GM12878 (cell line): Measurements from ENCODE around the gene C5orf15. TPM values are rescaled to one million over a fixed set of nuclear protein-coding genes. Genes with fewer than 3 reads are reported as not detected.

Experiments
- ATAC-seq: fragments of 200-7000 bp; cut with Tn5 transposase; 3 replicates; pipeline ENCODE4 v1.9.1; 2020; ENCODE audit warnings: mild to moderate bottlenecking, moderate library complexity
- BruUV-seq: library from RNA; stranded (reverse); fragments of 400-500 nt; replicated peaks from 2 replicates; lab custom pipeline; 2021; lab: Mats Ljungman, UMichigan
- CTCF ChIA-PET: fragments of 300-600 bp; sonication (Branson Sonifier 250); formaldehyde crosslinking; extraction: SDS; loops from one replicate; lab custom pipeline; 2021; ENCODE audit warnings: inconsistent platforms; lab: Yijun Ruan, JAX
- POLR2A ChIA-PET: fragments of 350-600 bp; formaldehyde crosslinking; extraction: SDS; loops from one replicate; lab custom pipeline; 2021; ENCODE audit warnings: inconsistent platforms; lab: Charles Lee
- RAD21 ChIA-PET: fragments of 300-600 bp; sonication (Branson Sonifier 250); formaldehyde crosslinking; loops from one replicate; lab custom pipeline; 2023; ENCODE audit warnings: antibody characterized with exemption; ENCODE audit not compliant: unreplicated experiment; lab: Charles Lee
- SMC1A ChIA-PET: fragments of 300-600 bp; sonication (Branson Sonifier 250); formaldehyde crosslinking; loops from one replicate; lab custom pipeline; 2023; ENCODE audit not compliant: unreplicated experiment, uncharacterized antibody; lab: Charles Lee
- DNase-seq: peaks from one replicate; pipeline ENCODE4 v3.0.0-alpha.2; 2011; ENCODE audit warnings: low read depth, low spot score
- FAIRE-seq: peaks from 3 replicates; lab custom pipeline; 2011; peaks lifted over from hg19 to GRCh38; lab: Jason Lieb, UNC
- H2AFZ ChIP-seq: 2 replicates; pipeline ENCODE4 v1.6.0; 2011; ENCODE audit warnings: low read depth, low read length, control low read depth; ENCODE audit not compliant: control insufficient read depth
- H3K27ac ChIP-seq: 2 replicates; pipeline ENCODE4 v1.5.1; 2011; ENCODE audit warnings: control low read depth; ENCODE audit not compliant: control insufficient read depth, insufficient read depth
- H3K27me3 ChIP-seq, 2 experiments: replicated peaks in 1 of 2; 2 replicates each; pipeline versions ENCODE4 v1.6.0 to v1.6.1; 2011; ENCODE audit warnings: low read length in 1 of 2; ENCODE audit not compliant: control insufficient read depth in 2 of 2, insufficient read depth in 2 of 2
- H3K36me3 ChIP-seq, 2 experiments: 2 replicates each; pipeline ENCODE4 v1.5.1; 2011; ENCODE audit warnings: low read length in 1 of 2; ENCODE audit not compliant: control insufficient read depth in 2 of 2, insufficient read depth in 2 of 2
- H3K4me1 ChIP-seq: 2 replicates; pipeline ENCODE4 v1.6.1; 2011; ENCODE audit warnings: mild to moderate bottlenecking, low read length, moderate library complexity, mixed read lengths; ENCODE audit not compliant: control insufficient read depth, insufficient read depth
- H3K4me2 ChIP-seq: 2 replicates; pipeline ENCODE4 v1.6.0; 2011; ENCODE audit warnings: control low read depth; ENCODE audit not compliant: control insufficient read depth, insufficient read depth
- H3K4me3 ChIP-seq: fragments of 200-600 bp; sonication (generic); 2 replicates; pipeline ENCODE4 v1.5.1; 2016
- H3K79me2 ChIP-seq: 2 replicates; pipeline ENCODE4 v1.6.0; 2011; ENCODE audit warnings: low read length; ENCODE audit not compliant: control insufficient read depth, insufficient read depth
- H3K9ac ChIP-seq: 2 replicates; pipeline ENCODE4 v1.8.0; 2011; ENCODE audit warnings: low read length, control low read depth, mixed read lengths; ENCODE audit not compliant: control insufficient read depth, insufficient read depth
- H3K9me3 ChIP-seq: replicated peaks from 3 replicates; pipeline ENCODE4 v1.5.1; 2011; ENCODE audit warnings: mild to moderate bottlenecking, low read length; ENCODE audit not compliant: control insufficient read depth, insufficient read depth
- H4K20me1 ChIP-seq: 2 replicates; pipeline ENCODE4 v1.6.0; 2011; ENCODE audit not compliant: control insufficient read depth, insufficient read depth
- HDAC2 ChIP-seq: fragments of 200-600 bp; sonication (generic); IDR thresholded peaks from 2 replicates; pipeline ENCODE4 v1.6.1; 2017
- NR2F1 ChIP-seq: fragments of 450-650 bp; conservative IDR thresholded peaks from 2 replicates; pipeline ENCODE4 v1.6.1; 2017; ENCODE audit warnings: mild to moderate bottlenecking
- PML ChIP-seq: IDR thresholded peaks from 2 replicates; pipeline ENCODE4 v1.6.1; 2012; ENCODE audit warnings: low read length, inconsistent platforms
- RBBP5 ChIP-seq: fragments of 200-600 bp; sonication (generic); conservative IDR thresholded peaks from 2 replicates; pipeline ENCODE4 v1.6.1; 2016
- SMARCA5 ChIP-seq: fragments of 450-650 bp; IDR thresholded peaks from 2 replicates; pipeline ENCODE4 v1.6.1; 2017; ENCODE audit warnings: mild to moderate bottlenecking
- WGBS: methylation state at CpG from one replicate; pipeline ENCODE4 v1.1.6; 2016; ENCODE audit warnings: low lambda C conversion rate; ENCODE audit not compliant: insufficient replicate concordance, insufficient coverage; ENCODE audit errors: missing lambda C conversion rate; 5-methylcytosine and 5-hydroxymethylcytosine counted together
- in situ Hi-C: fragments of 300-500 bp; cut with MboI; formaldehyde crosslinking; loops from 9 replicates; pipeline ENCODE4 v1.14.3; 2018; ENCODE audit warnings: mixed read lengths
- intact Hi-C: fragments of 100-400 bp; cut with micrococcal nuclease; formaldehyde crosslinking; loops from one replicate; pipeline ENCODE4 v1.14.2; 2022; ENCODE audit not compliant: unreplicated experiment
- polyA plus RNA-seq, 11 experiments: library from polyadenylated mRNA; depleted of rRNA in 4 of 11; unstranded in 6 of 11; stranded (reverse) in 5 of 11; fragments of >200 nt; fragmentation: Nextera tagmentation in 4 of 11; fragmentation: Illumina TruSeq in 1 of 11; extraction: Ambion mirVana in 4 of 11; extraction: Trizol in 1 of 11; gene quantifications; 1 replicate in 1 of 11; 2 replicates in 10 of 11; pipeline versions ENCODE4 v1.2.1 to v1.2.3, GENCODE V29; 2011 to 2016; ENCODE audit warnings: inconsistent platforms in 2 of 11, missing spikeins in 2 of 11, low read depth in 1 of 11
- total RNA-seq, 4 experiments: library from RNA; depleted of rRNA in 3 of 4; stranded (reverse); fragments of >200 nt in 3 of 4; fragmentation: Illumina TruSeq in 1 of 4; extraction: Trizol in 1 of 4; gene quantifications; 2 replicates each; pipeline versions ENCODE4 v1.2.1 to v1.2.3, GENCODE V29; 2013 to 2021

The C5orf15 gene
- total and polyA plus RNA-seq, 10 of the 15 experiments (the other 5 are each of a cell fraction or from before 2014, with no cell fraction given), result 21.7 to 69.6 (median 46.0) TPM

DNA sequence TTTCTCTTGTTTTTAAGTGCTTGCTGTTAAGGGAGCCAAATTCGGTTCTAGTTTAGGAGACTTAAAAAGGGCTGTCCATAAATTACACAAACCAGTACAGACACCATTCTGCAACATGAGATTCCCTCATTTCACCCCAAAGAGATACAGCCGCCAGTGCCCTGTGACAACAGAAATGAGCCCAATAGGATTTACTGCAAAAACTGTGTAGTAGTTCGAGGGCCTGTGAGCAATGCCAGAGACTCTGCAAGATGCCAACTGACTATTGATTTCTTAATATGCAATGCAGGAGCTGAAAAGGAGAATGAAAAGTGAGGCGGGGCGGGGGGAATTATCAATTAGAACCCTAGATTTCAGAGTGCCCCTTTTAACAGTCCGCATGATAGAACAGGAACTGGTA is 5.7 kb upstream of the C5orf15 start:
- FAIRE-seq (no peak), ATAC-seq (no peak), DNase-seq (no peak)
- no peak overlapping the region for H3K9ac ChIP-seq
- H3K4me2 ChIP-seq, result no peak overlapping the region
- 96% methylated on average over 6 of the region's 6 CpGs for WGBS
- peaks cover 7% of the 10 kb centered on the region for H3K4me1 ChIP-seq
- ChIA-PET POLR2A (interaction anchor here (0.7 kb wide), 1 partner anchor 9 kb away, joined by 3 read pairs; no protein-coding TSS in a partner anchor), RAD21 (no interaction called here), SMC1A (interaction anchor here (1.3 kb wide), 1 partner anchor 37 kb away, joined by 3 read pairs; no protein-coding TSS in a partner anchor), CTCF (interaction anchor here (2.0 kb wide), 1 partner anchor 23 kb away, joined by 6 read pairs; no protein-coding TSS in a partner anchor)
- H3K4me3 ChIP-seq, result no peak overlapping the region
- intact Hi-C loops (no loop called here), in situ Hi-C loops (no loop called here)
- H3K79me2 ChIP-seq, result peaks cover 2% of the 10 kb centered on the region
- BruUV-seq, result no TSS peak
- no peak overlapping the region for H2AFZ ChIP-seq
- no peaks in the 10 kb centered on the region for H4K20me1 ChIP-seq
- H3K9me3 ChIP-seq, result no peaks in the 10 kb centered on the region
- no peaks in the 10 kb centered on the region for H3K27me3 ChIP-seq
- TF ChIP-seq SMARCA5, result no peak
- TF ChIP-seq NR2F1, result no peak
- no peak for TF ChIP-seq RBBP5
- no peak overlapping the region for H3K27ac ChIP-seq
- peaks cover 17 to 39% of the 10 kb centered on the region in 2 experiments for H3K36me3 ChIP-seq

- Histone ChIP-seq H3K36me3 (peaks cover 10 to 19% of the 10 kb centered on the region in 2 experiments), H2AFZ (no peak overlapping the region), H3K79me2 (peaks cover 25% of the 10 kb centered on the region), H3K27me3 (no peaks in the 10 kb centered on the region), H3K4me1 (no peaks in the 10 kb centered on the region), H3K27ac (no peak overlapping the region), H3K9ac (no peak overlapping the region), H3K4me3 (0 out of 2 replicates have a peak overlapping the region, but pooled peaks have one; percentile 58), H3K9me3 (no peaks in the 10 kb centered on the region), H4K20me1 (no peaks in the 10 kb centered on the region), H3K4me2 (no peak overlapping the region)
- in situ Hi-C loops (no loop called here), intact Hi-C loops (no loop called here)
- ChIA-PET SMC1A (interaction anchor here (0.8 to 2.9 kb wide), 17 partner anchors 9 to 224 kb away, joined by 3 to 31 read pairs (median 5); no protein-coding TSS in a partner anchor), RAD21 (interaction anchor here (1.0 to 2.7 kb wide), 14 partner anchors 8 to 1008 kb away, joined by 3 to 19 read pairs (median 4); no protein-coding TSS in a partner anchor), POLR2A (interaction anchor here (0.9 to 2.3 kb wide), 9 partner anchors 8 to 146 kb away, joined by 3 to 12 read pairs (median 4); no protein-coding TSS in a partner anchor), CTCF (interaction anchor here (0.6 to 4.5 kb wide), 21 partner anchors 9 to 547 kb away, joined by 3 to 41 read pairs (median 4); partner anchors contain the start of gene VDAC1)
- DNase-seq (no peak), ATAC-seq (no peak), FAIRE-seq (no peak)
- BruUV-seq, result no TSS peak
- WGBS, result 77% methylated on average over 2 of the region's 2 CpGs
- 0 out of 2 replicates have a peak, but pooled peaks have one; percentile 30 for TF ChIP-seq PML
- no peak for TF ChIP-seq HDAC2
Measured at GRCh38 chr5:133970325-133970909, 2.0 kb upstream of the C5orf15 start.
